ENCODE results near the gene SGK2.
"Not testable (repeated sequence)": the region's sequence is repeated elsewhere in the genome, so short reads cannot be mapped to it uniquely, and the experiment has no call there.

SGK2 gene

DNA sequence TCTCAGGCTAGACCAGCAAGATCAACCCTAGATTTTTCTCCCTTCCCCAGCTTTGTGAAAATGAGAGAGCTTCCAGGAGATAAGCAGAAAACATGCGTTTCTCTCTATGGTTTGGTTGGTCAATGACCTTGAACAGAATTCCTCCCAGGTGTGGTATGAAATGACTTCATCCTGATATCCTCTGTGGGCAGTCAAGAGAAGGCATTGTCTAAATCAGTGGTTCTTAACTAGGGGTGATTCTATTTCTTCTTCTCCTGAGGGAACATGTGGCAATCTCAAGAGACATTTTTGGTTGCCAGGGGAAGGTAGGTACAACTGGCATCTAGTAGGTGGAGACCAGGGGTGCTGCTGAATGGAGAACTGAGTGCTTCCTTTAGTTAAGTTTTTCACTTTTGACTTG, 44.3 kb downstream of the SGK2 start:
- peak; percentile 50 for DNase-seq (ENCODE audit: low spot score)

DNA sequence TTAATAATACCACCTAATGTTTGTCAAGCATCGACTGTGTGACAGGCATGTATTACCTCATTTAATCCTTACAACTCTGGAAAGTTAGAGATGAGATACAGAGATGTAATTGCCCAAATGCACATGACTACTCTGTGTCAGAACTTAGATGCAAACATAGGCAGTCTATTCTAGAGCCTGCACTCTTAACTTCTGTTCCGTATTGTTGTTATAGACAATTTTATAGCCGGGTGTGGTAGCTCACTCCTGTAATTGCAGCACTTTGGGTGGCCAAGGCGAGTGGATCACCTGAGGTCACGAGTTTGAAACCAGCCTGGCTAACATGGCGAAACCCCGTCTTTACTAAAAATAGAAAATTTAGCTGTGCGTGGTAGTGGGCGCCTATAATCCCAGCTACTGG, 46.9 kb downstream of the SGK2 start:
- no peak for DNase-seq (ENCODE audit: low spot score)

DNA sequence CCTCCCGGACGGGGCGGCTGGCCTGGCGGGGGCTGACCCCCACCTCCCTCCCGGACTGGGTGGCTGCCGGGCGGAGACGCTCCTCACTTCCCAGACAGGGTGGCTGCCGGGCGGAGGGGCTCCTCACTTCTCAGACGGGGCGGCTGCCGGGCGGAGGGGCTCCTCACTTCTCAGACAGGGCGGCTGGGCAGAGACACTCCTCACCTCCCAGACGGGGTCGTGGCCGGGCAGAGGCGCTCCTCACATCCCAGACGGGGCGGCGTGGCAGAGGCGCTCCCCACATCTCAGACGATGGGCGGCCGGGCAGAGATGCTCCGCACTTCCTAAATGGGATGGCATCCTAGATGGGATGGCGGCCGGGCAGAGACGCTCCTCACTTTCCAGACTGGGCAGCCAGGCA, 48.5 kb downstream of the SGK2 start:
- not testable (repeated sequence) for DNase-seq (ENCODE audit: low spot score)

DNA sequence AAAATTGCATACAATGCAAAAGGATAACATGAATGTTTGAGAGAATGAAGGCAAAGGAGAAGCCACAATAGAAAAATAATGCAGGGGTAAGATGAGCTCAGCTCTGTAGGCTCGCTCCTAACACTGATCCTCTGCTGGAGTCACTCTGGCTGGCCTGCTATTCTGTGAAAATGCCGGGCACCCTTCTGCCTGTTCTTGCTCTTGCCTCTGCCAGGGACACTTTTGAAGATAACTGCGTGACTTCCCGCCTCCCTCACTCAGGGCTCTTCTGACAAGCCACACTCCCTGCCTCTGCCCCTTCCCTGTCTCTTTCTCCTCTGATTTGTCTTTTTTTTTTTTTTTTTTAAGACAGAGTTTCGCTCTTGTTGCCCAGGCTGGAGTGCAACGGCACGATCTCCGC, 72.8 kb downstream of the SGK2 start:
- DNase-seq (ENCODE audit: low spot score), result no peak
